K562 (cell line): ENCODE measurements around the gene TTLL9. TPM values are rescaled to one million over a fixed set of nuclear protein-coding genes. Genes with fewer than 3 reads are reported as not detected.
A peak's percentile ranks its signal among the peaks of the same experiment; 100 is the strongest.

Source experiments
- ATF7 ChIP-seq: fragments of 450-650 bp; IDR thresholded peaks from 2 replicates; pipeline ENCODE4 v1.7.1; 2014; ENCODE audit warnings: mild to moderate bottlenecking, moderate library complexity
- CREB1 ChIP-seq, 2 experiments: sonication (generic) in 1 of 2; formaldehyde crosslinking in 1 of 2; IDR thresholded peaks; 2 replicates each; pipeline versions ENCODE4 v1.6.1 to v1.8.0; 2012 to 2022; ENCODE audit warnings: inconsistent platforms in 1 of 2, mild to moderate bottlenecking in 1 of 2, missing genetic modification reagents in 1 of 2, moderate library complexity in 1 of 2
- ERF ChIP-seq: fragments of 450-650 bp; formaldehyde crosslinking; IDR thresholded peaks from 2 replicates; pipeline ENCODE4 v1.4.0; 2020; ENCODE audit warnings: mild to moderate bottlenecking, mixed read lengths
- GABPB1 ChIP-seq: sonication (generic); formaldehyde crosslinking; IDR thresholded peaks from 2 replicates; pipeline ENCODE4 v1.8.0; 2022; ENCODE audit warnings: mild to moderate bottlenecking, missing genetic modification reagents
- HDAC1 ChIP-seq, 2 experiments: fragments of 450-650 bp; IDR thresholded peaks; 2 replicates each; pipeline ENCODE4 v1.6.1; 2016 to 2017; ENCODE audit warnings: inconsistent platforms in 1 of 2, mild to moderate bottlenecking in 1 of 2, moderate library complexity in 1 of 2
- L3MBTL2 ChIP-seq: fragments of 450-650 bp; IDR thresholded peaks from 2 replicates; pipeline ENCODE4 v1.6.1; 2016; ENCODE audit warnings: mild to moderate bottlenecking, moderate library complexity
- LEF1 ChIP-seq: fragments of 450-650 bp; IDR thresholded peaks from 2 replicates; pipeline ENCODE4 v1.6.1; 2016; ENCODE audit warnings: mild to moderate bottlenecking
- MAX ChIP-seq: sonication (generic); formaldehyde crosslinking; IDR thresholded peaks from 2 replicates; pipeline ENCODE4 v1.9.0; 2022; ENCODE audit warnings: mild to moderate bottlenecking, missing genetic modification reagents
- MEIS2 ChIP-seq: fragments of 450-650 bp; IDR thresholded peaks from 2 replicates; pipeline ENCODE4 v1.6.1; 2014; ENCODE audit warnings: mild to moderate bottlenecking; ENCODE audit not compliant: partially characterized antibody
- NRF1 ChIP-seq, 2 experiments: fragments of 450-650 bp; IDR thresholded peaks in 1 of 2; conservative IDR thresholded peaks in 1 of 2; 2 replicates each; pipeline ENCODE4 v1.6.1; 2014; ENCODE audit warnings: mild to moderate bottlenecking in 2 of 2
- RAD21 ChIP-seq, 2 experiments: fragments of 250-450 bp in 1 of 2; fragments of 450-650 bp in 1 of 2; sonication (Bioruptor Pico) in 1 of 2; formaldehyde crosslinking in 1 of 2; IDR thresholded peaks in 1 of 2; conservative IDR thresholded peaks in 1 of 2; 2 replicates each; pipeline versions ENCODE4 v1.4.0 to v1.8.0; 2020 to 2022; ENCODE audit warnings: mild to moderate bottlenecking in 2 of 2, moderate library complexity in 1 of 2
- TBP ChIP-seq: optimal IDR thresholded peaks from 2 replicates; pipeline ENCODE3; 2011; ENCODE audit warnings: low read depth, low read length, improper control_type of control experiment
- USF1 ChIP-seq: sonication (generic); formaldehyde crosslinking; IDR thresholded peaks from 2 replicates; pipeline ENCODE4 v1.9.0; 2022; ENCODE audit warnings: mild to moderate bottlenecking, missing genetic modification reagents
- VEZF1 ChIP-seq: fragments of 200-800 bp; sonication (Bioruptor generic); IDR thresholded peaks from 2 replicates; pipeline ENCODE4 v1.6.1; 2017; ENCODE audit warnings: missing genetic modification characterization, missing compliant biosample characterization
- ZBTB11 ChIP-seq, 3 experiments: fragments of 200-800 bp in 1 of 3; fragments of 250-450 bp in 1 of 3; fragments of 450-650 bp in 1 of 3; sonication (Bioruptor Pico) in 1 of 3; sonication (Bioruptor generic) in 1 of 3; formaldehyde crosslinking in 1 of 3; IDR thresholded peaks; 2 replicates each; pipeline versions ENCODE4 v1.6.1 to v1.8.0; 2016 to 2022; ENCODE audit warnings: mild to moderate bottlenecking in 2 of 3, missing genetic modification characterization in 2 of 3, missing compliant biosample characterization in 1 of 3, moderate library complexity in 1 of 3
- ZBTB26 ChIP-seq: fragments of 450-650 bp; formaldehyde crosslinking; IDR thresholded peaks from 2 replicates; pipeline ENCODE4 v1.4.0; 2022; ENCODE audit warnings: missing genetic modification characterization
- polyA plus RNA-seq, 8 experiments: library from polyadenylated mRNA; depleted of rRNA in 4 of 8; stranded (reverse) in 5 of 8; unstranded in 3 of 8; fragments of >200 nt; fragmentation: Nextera tagmentation in 2 of 8; fragmentation: Illumina TruSeq in 1 of 8; extraction: Ambion mirVana in 2 of 8; extraction: Trizol in 1 of 8; gene quantifications; 2 replicates each; pipeline versions ENCODE4 v1.2.1 to v1.2.3, GENCODE V29; 2011 to 2014; ENCODE audit warnings: inconsistent platforms in 1 of 8, missing spikeins in 1 of 8
- total RNA-seq, 7 experiments: library from RNA; depleted of rRNA in 6 of 7; stranded (reverse); fragments of >200 nt in 6 of 7; fragmentation: Illumina TruSeq in 2 of 7; extraction: Trizol in 2 of 7; gene quantifications; 2 replicates each; pipeline versions ENCODE4 v1.2.1 to v1.2.3, GENCODE V29; 2011 to 2021; ENCODE audit warnings: low replicate concordance in 1 of 7

The TTLL9 gene
- total and polyA plus RNA-seq, 9 of the 15 experiments (the other 6 are each of a cell fraction or from before 2014, with no cell fraction given): 0.06 to 0.07 TPM; not detected in 7

GRCh38 chr20:31879143-31879987, 8.9 kb downstream of the TTLL9 start (continued):
- TF ChIP-seq ZBTB26 (CRISPR knock-in tag) (no peak), USF1 (CRISPR knock-in tag) (peak; percentile 76), L3MBTL2 (peak; percentile 70), ATF7 (peak; percentile 47; the same call in 1 of the 2 replicates), ZBTB11 (CRISPR knock-in tag; IDR thresholded peaks at IDR 0.05) (no peak), MEIS2 (peak; percentile 52), VEZF1 (CRISPR knock-in tag) (peak; percentile 98), GABPB1 (CRISPR knock-in tag) (peak; percentile 49; the same call in 1 of the 2 replicates), HDAC1 (IDR thresholded peaks at IDR 0.05) (peak in 1 of 2 experiments; percentile 99; a peak in 2 of 4 replicates), TBP (peak; percentile 54), CREB1 (IDR thresholded peaks at IDR 0.05) (no peak), CREB1 (CRISPR knock-in tag; IDR thresholded peaks at IDR 0.05) (0 out of 2 replicates have a peak, but pooled peaks have one; percentile 33), ERF (0 out of 2 replicates have a peak, but pooled peaks have one; percentile 58), MAX (CRISPR knock-in tag) (peak; percentile 85), LEF1 (peak; percentile 37; the same call in 1 of the 2 replicates), NRF1 (conservative IDR thresholded peaks at IDR 0.05 in 1 of 2, IDR thresholded peaks at IDR 0.05 in 1 of 2) (peak; percentile 94 to 95), RAD21 (CRISPR knock-in tag; conservative IDR thresholded peaks at IDR 0.05 in 1 of 2, IDR thresholded peaks at IDR 0.05 in 1 of 2) (peak in 1 of 2 experiments; percentile 19; a peak in 1 of 4 replicates)
